Erythroblast (primary cell): Measurements from ENCODE around the gene CCRL2.

Source experiments
- GATA1 ChIP-seq: IDR thresholded peaks from 2 replicates; pipeline ENCODE4 v1.6.1; 2011; ENCODE audit warnings: low read depth, mild to moderate bottlenecking, control low read depth, low read length, moderate library complexity
- POLR2A ChIP-seq: IDR thresholded peaks from 2 replicates; pipeline ENCODE4 v1.6.1; 2011; ENCODE audit warnings: mild to moderate bottlenecking, low read length

GRCh38 chr3:46449755-46450552 lies 42.9 kb downstream of the CCRL2 start:
- TF ChIP-seq POLR2A (no peak), GATA1 (no peak)
